ENCODE results near the gene KCNJ11.
"Not testable (repeated sequence)": the region's sequence is repeated elsewhere in the genome, so short reads cannot be mapped to it uniquely, and the experiment has no call there.

The KCNJ11 gene

GRCh38 chr11:17428261-17428660, 39.8 kb upstream of the KCNJ11 start:
- no peak for TF ChIP-seq ZFX (IDR thresholded peaks at IDR 0.05; ENCODE audit: borderline replicate concordance)
- TF ChIP-seq, protein P1, sequence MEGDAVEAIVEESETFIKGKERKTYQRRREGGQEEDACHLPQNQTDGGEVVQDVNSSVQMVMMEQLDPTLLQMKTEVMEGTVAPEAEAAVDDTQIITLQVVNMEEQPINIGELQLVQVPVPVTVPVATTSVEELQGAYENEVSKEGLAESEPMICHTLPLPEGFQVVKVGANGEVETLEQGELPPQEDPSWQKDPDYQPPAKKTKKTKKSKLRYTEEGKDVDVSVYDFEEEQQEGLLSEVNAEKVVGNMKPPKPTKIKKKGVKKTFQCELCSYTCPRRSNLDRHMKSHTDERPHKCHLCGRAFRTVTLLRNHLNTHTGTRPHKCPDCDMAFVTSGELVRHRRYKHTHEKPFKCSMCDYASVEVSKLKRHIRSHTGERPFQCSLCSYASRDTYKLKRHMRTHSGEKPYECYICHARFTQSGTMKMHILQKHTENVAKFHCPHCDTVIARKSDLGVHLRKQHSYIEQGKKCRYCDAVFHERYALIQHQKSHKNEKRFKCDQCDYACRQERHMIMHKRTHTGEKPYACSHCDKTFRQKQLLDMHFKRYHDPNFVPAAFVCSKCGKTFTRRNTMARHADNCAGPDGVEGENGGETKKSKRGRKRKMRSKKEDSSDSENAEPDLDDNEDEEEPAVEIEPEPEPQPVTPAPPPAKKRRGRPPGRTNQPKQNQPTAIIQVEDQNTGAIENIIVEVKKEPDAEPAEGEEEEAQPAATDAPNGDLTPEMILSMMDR (IDR thresholded peaks at IDR 0.05): no peak
- H3K27ac ChIP-seq: no peak overlapping the region

DNA sequence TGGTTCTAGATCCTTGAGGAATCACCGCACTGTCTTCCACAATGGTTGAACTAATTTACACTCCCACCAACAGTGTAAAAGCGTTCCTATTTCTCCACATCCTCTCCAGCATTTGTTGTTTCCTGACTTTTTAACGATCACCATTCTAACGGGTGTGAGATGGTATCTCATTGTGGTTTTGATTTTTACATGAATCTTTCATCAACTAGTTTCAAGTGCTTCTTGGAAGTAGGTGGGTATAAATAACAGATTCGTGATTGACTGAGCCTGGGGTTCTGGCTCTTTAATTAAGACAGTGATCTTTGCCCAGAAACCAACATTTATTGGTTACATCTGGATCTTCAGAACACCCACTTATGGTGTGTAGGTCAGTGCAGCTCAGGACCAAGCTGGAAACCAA, 37.8 kb upstream of the KCNJ11 start:
- H3K27ac ChIP-seq: not testable (repeated sequence)

DNA sequence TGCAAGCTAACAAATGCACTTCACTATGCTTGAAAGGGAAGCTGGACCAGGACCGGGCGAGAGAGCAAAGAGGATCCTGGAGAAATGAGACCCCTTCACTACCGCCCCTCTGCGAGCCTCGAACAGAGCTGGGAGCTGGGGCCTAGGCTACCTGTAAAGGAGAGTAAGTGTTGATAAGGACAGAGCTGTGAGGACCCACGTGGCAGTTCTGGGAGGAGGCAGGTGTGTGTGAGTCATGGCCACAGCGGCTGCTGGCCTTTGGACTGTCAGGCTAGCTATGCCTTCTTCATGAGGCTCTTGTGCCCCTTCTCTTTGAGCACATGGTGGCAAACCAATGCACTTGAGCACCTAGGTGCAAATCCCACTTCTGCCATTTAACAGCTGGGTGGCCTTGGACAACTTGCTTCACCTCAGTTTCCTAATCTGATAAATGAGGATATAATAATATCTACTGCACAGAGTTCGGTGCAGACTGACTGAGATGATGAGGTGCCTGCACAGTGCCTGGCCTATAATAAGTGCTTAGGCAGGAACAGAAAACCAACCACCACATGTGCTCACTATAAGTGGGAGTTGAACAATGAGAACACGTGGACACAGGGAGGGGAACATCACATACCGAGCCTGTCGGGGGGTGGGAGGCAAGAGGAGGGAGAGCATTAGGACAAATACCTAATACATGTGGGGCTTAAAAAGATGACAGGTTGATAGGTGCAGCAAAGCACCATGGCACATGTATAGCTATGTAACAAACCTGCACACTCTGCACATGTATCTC, 35.3 kb upstream of the KCNJ11 start:
- H3K27ac ChIP-seq: no peak overlapping the region
- TF ChIP-seq, protein P1 (IDR thresholded peaks at IDR 0.05): no peak
- no peak for TF ChIP-seq ZFX (IDR thresholded peaks at IDR 0.05; ENCODE audit: borderline replicate concordance)

GRCh38 chr11:17421781-17422180, 33.3 kb upstream of the KCNJ11 start:
- TF ChIP-seq ZFX (IDR thresholded peaks at IDR 0.05; ENCODE audit: borderline replicate concordance): no peak
- TF ChIP-seq, protein P1 (IDR thresholded peaks at IDR 0.05): no peak
- H3K27ac ChIP-seq: no peak overlapping the region

- H3K27ac ChIP-seq: no peak overlapping the region
- TF ChIP-seq, protein P1 (IDR thresholded peaks at IDR 0.05): no peak
- TF ChIP-seq ZFX (IDR thresholded peaks at IDR 0.05; ENCODE audit: borderline replicate concordance): no peak
Observed at GRCh38 chr11:17418444-17419081, 30.1 kb upstream of the KCNJ11 start.

GRCh38 chr11:17416492-17416891, 28.0 kb upstream of the KCNJ11 start:
- TF ChIP-seq ZFX (IDR thresholded peaks at IDR 0.05; ENCODE audit: borderline replicate concordance): no peak
- TF ChIP-seq, protein P1 (IDR thresholded peaks at IDR 0.05): no peak
- H3K27ac ChIP-seq: no peak overlapping the region

DNA sequence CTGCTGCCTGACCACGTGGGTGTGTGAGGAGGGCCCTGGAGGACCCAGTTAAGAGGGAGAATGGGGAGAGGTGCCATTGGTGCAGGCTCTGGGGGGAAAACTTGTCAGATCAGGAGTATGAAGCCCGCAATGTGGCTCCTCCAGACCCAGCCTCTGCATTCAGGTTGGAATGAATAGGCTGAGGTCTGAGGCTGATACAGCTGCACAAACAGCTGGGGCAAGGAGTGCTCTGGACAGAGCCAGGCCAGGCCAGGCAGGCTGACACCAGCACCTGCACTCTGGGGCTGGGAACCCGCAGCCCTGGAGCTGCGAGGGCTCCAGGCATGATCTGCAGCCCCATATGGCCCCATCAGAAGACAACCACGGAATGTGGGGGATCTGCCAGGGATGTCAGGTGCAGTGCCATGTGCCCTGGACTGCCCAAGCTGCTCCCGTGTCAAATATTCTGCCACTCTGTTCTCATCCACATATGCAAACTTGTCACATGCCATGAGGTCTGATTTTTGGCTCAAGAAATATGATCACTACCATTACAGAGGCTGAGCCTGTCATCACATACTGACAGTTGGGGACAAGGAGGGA, 27.2 kb upstream of the KCNJ11 start:
- TF ChIP-seq ZFX (IDR thresholded peaks at IDR 0.05; ENCODE audit: borderline replicate concordance): no peak
- TF ChIP-seq, protein P1 (IDR thresholded peaks at IDR 0.05): no peak
- no peak overlapping the region for H3K27ac ChIP-seq
